GM21825 (cell line): ENCODE data around the gene USP34.

Experiments used
- ATAC-seq: cut with Tn5 transposase; IDR thresholded peaks from one replicate; pipeline ENCODE4 v1.9.1; 2021; ENCODE audit warnings: mild to moderate bottlenecking, moderate library complexity; ENCODE audit not compliant: unreplicated experiment

The USP34 gene

DNA sequence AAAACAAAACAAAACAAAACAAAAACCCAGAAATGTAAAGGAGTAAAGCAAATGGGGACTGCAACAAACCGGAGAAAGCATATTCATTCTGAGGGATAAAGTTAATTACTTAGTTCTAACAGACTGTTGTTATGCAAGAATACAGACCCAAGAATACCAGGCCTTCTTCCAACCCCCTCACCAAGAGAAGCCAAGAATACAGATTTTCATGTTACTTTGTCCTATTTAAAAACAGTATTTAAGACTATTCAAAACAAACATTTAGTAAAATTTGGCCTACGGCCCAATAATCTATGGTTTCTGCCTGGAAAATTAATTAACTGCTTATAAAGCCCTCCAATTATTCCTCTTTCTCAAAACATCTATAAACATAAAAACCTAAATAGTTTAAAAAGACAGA lies 91.4 kb downstream of the USP34 start:
- no peak for ATAC-seq

DNA sequence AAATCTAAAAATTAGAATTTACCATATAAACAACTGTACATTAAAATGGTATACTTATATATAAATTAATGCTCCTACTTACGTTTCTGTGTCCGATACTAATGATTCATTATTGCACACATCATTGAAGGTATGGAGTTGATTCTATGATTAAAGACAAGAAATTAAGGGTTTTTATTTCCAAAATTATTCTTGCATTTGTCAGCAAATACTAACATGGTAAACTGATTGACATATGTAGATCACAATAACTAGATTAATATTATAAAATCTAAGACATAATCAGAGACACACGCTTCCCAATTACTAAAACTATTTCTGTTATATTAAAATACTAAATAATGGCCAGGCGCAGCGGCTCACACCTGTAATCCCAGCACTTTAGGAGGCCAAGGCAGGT lies 92.6 kb downstream of the USP34 start:
- no peak for ATAC-seq

DNA sequence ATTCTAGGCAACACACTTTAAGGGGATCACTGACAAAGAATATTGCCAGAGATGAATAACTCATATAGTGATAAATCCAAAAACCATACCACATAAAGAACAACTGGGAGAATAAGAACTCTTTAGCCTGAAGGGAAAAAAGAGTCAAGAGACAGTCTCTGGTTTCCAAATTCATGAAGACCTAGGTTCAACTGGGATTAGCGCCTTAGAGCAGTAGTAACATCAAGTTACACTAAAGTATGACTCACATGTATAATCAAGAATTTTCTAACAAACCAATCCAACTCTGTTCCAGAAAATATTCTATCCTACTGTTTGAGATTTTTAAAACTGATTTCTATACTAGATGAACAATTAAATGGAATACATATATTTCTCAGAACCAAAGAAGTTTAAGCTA lies 93.8 kb downstream of the USP34 start:
- ATAC-seq: no peak

DNA sequence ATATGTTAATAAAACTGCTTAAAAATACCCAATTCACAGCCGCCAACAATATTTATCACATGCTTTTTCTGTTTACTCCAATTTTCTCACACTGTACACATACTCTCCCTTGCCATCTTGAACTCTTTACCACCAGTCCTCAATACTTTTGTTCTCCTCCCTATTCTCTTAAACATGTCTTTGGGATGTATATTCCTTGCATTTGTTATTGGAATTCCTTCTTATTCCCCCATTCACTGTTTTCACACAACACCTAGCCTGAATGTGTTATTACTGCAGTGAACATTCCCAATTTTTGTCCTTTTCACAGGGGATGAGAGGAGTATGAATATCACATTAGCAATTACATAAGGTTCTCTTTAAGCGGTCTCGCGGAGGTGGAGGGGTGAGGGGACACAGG lies 94.7 kb downstream of the USP34 start:
- no peak for ATAC-seq

DNA sequence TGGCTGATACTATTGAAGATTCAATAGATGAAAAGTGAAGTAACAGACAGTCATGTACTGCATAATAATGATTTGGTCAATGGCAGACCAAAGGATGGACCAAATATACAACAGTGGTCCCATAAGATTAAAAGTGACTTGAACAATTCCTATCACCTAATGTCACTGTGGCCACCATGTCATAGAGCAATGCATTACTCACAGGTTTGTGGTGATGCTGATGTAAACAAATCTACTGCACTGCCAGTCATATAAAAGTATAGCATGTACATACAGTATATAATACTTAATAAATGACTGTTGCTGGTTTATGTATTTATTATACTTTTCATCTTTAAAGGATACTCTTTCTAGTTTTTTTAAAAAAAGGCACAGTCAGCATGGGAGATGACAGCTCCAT lies 99.9 kb downstream of the USP34 start:
- ATAC-seq: no peak

DNA sequence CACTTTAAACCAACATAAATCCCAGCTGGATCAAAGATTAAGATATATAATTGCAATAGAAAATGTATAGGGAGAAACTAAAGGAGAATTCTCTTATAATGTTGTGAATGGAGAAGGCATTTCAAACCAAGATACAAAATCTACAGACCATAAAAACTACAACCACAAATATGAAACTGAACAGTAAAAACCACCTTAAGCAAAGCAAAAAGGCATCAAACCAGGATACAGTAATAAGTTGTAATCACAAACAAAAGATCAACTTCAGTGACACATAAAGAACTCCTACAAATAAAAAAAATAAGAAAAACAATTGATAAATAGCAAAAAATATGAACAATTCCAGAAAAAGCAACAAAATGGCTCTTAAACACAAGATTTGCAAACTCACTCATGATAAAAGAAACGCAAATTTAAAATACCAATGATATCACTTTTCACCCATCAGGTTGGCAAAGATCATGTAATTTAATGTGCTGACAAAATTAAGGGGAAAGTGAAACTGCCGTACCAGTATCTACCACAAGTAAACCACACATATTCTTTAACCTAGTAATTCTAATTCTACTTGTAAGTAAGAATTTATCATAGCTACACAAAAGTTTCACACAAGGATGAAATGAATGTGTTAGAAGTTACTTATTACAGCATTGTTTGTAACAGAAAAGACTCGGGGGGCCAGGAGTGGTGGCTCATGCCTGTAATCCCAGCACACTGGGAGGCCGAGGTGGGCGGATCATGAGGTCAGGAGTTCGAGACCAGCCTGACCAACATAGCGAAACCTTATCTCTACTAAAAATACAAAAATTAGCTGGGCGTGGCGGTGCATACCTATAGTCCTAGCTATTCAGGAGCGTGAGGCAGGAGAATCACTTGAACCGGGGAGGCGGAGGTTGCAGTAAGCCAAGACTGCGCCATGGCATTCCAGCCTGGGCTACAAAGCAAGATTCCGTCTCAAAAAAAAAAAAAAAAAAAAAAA lies 101.9 kb downstream of the USP34 start:
- no peak for ATAC-seq

DNA sequence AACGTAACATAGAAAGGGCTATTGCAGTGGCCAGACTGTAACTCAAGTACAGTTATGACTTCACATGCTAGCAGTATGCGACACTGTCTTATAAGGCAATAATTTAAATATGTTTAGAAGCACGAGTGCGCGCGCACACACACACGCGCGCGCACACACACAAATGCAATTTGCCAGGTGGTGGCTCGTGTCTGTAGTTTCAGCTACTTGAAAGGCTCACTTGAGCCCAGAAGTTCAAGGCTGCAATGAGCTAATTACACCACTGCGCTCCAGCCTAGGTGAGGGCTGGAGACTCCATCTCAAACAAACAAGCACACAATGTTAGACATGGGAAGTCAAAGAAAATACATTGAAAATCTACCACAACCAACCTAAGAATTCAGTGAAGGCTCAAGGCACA lies 103.7 kb downstream of the USP34 start:
- ATAC-seq: no peak

DNA sequence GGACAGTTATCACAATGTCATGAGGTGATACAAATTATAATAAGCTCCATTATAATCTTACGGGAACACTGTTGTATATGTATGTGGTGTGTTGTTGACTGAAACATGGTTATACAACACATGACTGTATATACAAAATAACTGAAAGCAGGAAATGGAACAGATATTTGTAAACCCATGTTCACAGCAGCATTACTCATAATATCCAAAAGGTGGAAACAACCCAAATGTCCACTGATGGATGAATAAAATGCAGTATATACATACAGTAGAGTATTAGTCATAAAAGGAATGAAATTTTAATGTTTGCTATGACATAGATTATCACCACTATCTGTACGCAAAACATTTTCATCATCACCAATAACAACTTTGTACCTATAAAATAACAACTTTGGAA lies 107.3 kb downstream of the USP34 start:
- no peak for ATAC-seq

DNA sequence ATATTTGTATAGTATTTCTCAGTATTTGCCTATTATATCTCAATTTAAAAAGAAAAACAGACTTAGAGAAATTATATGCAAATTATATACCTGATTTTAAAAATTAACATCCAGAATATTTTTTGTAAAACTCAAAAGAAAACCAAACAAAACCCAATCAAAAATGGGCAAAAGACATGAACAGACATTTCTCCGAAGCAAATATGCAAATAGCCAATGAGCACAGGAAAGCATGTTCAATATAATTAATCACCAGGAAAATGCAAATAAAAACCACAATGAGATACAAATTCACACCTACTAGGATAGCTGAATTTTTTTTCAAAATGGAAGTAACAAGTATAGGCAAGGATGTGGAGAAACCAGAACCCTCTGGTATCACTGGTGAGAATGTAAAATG lies 108.0 kb downstream of the USP34 start:
- no peak for ATAC-seq

DNA sequence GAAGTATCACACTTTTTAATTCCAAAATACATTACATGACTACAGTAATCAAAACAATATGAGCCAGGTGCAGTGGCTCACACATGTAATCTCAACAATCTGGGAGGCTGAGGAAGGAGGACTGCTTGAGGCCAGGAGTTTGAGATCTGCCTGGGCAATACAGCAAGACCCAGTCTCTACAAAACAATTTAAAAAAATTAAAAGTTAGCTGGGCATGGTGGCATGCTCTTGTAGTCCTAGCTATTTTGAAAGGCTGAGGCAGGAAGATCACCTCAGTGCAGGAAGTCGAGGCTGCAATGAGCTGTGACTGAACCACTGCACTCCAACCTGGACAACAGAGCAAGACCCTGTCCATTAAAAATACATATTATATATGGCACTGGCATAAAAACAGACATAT lies 109.8 kb downstream of the USP34 start:
- no peak for ATAC-seq

DNA sequence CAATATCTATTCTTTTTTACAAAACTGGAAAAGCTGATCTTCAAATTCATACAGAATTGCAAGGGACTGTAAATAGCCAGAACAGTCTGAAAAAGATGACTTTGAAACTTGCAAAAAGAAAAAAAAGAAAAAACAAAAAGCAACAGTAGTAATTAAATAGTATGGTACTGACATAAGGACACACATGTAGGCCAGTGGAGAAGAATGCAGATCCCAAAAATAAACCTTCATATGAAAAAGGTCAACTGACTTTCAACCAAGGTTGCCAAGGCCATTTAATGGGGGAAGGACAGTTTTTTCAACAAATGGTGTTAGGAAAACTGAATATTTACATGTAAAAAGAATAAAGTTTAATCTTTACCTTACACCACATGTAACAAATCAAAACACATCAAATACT lies 111.8 kb downstream of the USP34 start:
- ATAC-seq: no peak

DNA sequence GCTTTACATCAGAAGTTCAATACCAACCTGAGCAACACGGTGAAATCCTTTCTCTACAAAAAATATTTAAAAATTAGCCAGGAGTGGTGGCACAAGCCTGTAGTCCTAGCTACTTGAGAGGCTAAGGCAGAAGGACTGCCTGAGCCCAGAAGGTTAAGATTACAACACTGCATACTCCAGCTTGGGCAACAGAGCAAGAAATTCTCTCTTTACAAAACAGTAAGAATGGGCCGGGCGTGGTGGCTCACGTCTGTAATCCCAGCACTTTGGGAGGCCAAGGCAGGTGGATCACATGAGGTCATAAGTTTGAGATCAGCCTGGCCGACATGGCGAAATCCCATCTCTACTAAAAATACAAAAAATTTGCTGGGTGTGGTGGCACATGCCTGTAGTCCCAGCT lies 113.2 kb downstream of the USP34 start:
- ATAC-seq: no peak

DNA sequence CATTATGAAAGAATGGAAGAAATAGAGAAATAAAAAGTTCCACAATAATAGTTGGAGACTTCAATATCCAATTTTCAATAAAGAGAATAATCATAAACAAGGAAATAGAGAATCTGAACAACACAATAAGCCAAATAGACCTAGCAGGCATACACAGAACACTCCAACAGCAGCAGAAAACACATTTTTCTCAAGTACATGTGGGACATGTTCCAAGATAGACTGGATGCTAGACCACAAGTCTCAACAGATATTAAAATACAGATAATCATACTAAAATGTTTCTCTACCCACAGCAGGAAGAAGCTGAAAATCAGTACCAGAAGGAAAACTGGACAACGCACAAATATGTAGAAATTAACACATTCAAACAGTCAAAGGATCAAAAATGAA lies 113.9 kb downstream of the USP34 start:
- ATAC-seq: no peak

DNA sequence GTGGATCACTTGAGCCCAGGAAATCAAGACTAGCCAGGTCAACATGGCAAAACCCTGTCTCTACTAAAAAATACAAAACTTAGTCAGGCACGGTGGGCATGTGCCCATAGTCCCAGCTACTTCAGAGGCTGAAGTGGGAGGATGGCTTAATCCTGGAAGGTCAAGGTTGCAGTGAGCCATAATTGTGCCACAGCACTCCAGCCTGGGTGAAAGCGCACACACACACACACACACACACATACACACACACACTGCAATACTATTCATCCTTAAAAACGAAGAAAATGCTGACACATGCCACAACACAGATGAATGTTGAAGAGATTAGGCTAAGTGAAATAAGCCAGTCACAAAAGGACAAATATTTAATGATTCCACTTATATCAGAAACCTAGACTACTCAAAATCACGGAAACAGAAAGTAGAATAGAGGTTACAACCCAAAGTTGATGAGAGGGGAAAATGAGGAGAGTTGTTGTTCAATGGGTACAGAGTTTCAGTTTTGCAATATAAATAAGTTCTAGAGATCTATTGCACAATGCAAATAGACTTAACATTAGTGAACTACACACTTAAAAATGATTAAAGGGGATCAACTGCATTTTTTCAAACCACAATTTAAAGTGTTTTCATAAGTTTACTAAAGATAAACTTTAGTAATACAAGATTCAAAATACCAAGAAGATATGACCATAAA lies 114.5 kb downstream of the USP34 start:
- no peak for ATAC-seq

DNA sequence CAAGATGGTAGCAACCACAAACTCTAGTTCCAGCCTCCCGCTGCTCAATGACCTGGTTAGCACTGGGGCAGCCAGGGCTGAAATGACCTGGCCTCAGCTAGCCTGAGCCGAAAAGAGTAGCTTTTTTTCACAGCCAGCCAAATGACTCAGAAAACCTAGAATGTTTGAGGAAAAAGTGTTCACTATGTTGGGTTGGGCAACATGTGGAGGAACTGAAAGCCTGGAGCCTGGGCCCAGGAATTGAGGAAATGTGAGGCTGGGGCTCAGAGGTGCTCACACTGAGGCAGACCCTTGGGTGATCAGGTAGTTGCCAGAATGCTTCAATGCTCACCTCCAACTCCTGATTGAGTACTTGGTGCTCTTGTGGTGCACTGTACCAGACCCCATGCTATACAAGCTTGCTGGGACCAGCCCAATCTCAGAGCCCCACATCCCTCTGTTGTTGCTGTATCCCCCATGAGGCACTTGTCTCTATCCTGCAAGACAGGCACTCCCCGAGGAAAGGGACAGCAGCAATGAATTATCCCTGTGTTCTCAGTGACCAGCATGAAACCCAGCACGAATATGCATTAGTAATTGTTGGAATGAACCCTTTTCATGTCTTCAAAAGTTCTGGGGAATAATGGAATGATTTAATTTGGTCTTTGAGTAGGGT lies 116.2 kb downstream of the USP34 start:
- ATAC-seq: no peak

DNA sequence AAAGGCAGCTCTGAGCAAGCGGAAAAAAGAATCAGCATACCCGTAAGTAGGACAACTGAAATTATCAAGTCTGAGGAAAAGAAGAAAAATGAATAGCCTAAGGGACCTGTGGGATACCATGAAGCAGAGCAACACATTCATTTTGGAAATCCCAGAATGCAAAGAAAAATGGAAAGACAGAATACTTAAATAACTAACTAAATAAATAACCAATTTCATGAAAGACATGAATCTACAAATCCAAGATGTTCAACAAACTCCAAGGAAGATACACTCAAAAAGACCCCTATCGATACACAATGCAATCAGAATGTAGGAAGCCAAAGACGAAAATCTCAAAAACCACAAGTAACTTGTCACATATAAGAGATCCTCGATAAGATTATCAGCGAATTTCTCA lies 117.0 kb downstream of the USP34 start:
- no peak for ATAC-seq

DNA sequence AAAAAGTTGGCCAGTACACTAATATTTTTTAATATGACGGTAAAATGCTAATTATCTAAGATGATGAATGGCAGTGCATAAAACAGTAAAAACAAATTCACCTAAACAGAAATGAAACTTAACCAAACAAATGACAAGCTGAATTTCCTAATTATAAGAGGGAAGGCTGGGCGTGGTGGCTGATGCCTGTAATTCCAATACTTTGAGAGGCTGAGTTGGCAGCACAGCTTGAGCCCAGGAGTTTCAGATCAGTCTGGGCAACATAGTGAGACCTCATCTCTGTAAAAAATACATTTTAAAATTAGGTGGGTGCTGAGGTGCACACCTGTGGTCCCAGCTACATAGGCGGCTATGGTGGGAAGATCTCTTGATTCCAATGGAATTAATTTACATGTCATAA lies 120.1 kb downstream of the USP34 start:
- no peak for ATAC-seq

DNA sequence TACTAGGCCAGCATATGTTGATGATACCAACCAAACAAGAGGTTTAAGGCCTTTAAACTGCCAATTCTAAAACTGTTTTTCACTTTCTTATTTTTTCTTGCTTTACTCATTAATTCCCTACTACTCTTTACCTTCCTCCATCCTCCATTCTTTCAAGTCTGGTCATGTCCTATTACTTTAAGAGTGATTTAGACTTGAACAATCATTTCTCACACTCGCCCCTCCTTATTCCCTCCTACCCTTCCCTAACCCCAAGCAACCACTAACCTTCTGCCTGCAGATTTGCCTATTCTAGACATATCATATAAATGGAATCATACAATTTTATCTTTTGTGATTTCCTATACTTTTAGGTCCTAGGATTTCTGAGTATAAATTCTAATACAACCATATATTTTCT lies 127.7 kb downstream of the USP34 start:
- no peak for ATAC-seq

DNA sequence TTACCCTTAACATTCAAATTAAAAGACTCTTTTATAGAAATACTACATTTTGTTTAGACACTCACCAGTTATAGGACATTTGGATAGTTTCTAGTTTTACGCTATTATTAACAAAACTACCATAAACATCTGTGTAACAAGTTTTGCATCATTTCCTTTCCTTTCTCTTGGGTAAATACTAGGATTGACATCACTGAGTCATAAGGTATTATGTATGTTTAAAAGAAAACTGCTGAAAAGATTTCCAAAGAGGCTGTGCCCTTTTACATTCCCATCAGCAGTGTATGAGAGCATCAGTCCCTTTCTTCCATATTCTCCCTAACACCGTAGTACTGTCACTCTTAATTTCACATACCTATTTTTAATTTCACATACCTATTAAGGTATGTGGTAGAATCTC lies 130.6 kb downstream of the USP34 start:
- no peak for ATAC-seq

DNA sequence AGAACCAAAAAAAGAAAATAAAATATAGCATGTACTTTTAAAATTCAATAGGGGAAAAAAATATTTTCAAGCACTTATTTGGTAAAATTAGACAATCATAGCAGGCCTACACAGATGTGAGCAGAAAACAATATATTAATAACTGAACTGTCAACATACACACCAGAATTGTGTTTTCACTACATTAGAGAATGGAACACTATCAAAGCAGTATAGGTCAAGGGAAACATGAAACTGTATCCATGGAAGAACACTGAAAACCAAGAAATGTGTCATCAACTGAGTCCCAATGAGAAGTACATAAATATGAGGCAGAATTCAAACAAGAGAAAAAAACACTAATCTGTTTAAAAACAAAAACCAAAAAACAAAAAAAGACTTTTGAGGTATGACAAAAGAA lies 132.4 kb downstream of the USP34 start:
- no peak for ATAC-seq

DNA sequence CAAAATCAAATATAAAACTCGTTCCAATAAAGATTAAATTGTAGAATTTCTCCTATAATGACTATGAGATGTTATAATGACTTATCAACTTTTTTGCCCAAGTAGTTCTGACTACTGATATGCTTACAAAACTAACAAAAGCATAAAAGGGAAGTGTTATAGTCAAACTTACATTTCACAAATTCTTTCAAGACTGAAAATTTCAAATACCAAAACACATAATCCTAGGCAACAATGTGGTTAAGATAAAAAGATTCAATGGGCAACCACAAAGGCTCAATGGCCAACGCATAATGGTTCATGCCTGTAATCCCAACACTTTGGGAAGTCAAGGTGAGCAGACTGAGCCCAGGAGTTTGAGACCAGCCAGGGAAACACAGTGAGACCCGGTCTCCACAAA lies 135.7 kb downstream of the USP34 start:
- ATAC-seq: no peak

DNA sequence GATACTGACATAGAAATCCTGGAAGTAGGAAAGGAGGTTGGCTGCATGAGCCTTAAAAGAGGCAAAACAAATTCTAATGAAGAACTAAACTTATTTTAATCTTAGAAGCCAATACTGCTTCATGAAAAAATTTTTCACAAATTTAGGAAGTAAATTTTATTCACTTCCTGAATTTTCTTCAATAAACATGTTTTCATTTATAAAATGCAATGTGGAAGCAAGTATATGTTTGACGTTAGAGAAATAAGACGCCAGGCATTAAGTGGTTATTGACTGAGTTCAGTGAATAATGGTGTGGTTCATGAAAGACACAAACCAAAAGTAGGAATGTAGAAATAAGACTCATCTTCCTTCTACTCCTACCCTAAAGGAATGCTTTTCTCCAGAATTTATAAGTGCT lies 136.4 kb downstream of the USP34 start:
- ATAC-seq: no peak
